Heart left ventricle (tissue), 16 donors: Measurements from ENCODE around the gene KCNIP3. TPM values are rescaled to one million over a fixed set of nuclear protein-coding genes. Genes with fewer than 3 reads are reported as not detected.

ENCODE experiments used
- ATAC-seq, 4 donors: fragments of 200-7000 bp; cut with Tn5 transposase; one replicate each; pipeline ENCODE4 v1.9.1; 2020 to 2022; ENCODE audit warnings: moderate library complexity in 4 of 4, mild to moderate bottlenecking in 3 of 4, moderate number of reproducible peaks in 1 of 4
- DNase-seq, 5 donors: peaks; one replicate each; pipeline ENCODE4 v3.0.0-alpha.2; 2020
- H3K27ac ChIP-seq, 12 donors: fragments of 200-600 bp; sonication (generic) in 4 of 12; one replicate each; pipeline versions ENCODE4 v1.5.0 to v1.8.0; 2016 to 2022; ENCODE audit warnings: mild to moderate bottlenecking in 2 of 12
- H3K27me3 ChIP-seq, 9 donors: fragments of 200-600 bp; sonication (generic) in 2 of 9; one replicate each; pipeline versions ENCODE4 v1.5.1 to v1.8.0; 2016 to 2022; ENCODE audit warnings: mild to moderate bottlenecking in 3 of 9
- H3K36me3 ChIP-seq, 9 donors: fragments of 200-600 bp; sonication (generic) in 2 of 9; one replicate each; pipeline versions ENCODE4 v1.5.0 to v1.8.0; 2018 to 2022; ENCODE audit warnings: mild to moderate bottlenecking in 2 of 9
- H3K4me1 ChIP-seq, 12 donors: fragments of 200-600 bp; sonication (generic) in 4 of 12; one replicate each; pipeline versions ENCODE4 v1.5.0 to v1.8.0; 2016 to 2022; ENCODE audit warnings: mild to moderate bottlenecking in 3 of 12
- H3K4me3 ChIP-seq, 12 donors: fragments of 200-600 bp; sonication (generic) in 4 of 12; one replicate each; pipeline versions ENCODE4 v1.5.0 to v1.8.0; 2017 to 2022; ENCODE audit warnings: mild to moderate bottlenecking in 9 of 12, moderate library complexity in 4 of 12
- H3K9me3 ChIP-seq, 12 donors: fragments of 200-600 bp; sonication (generic) in 4 of 12; one replicate each; pipeline versions ENCODE4 v1.5.0 to v1.8.0; 2016 to 2022; ENCODE audit warnings: mild to moderate bottlenecking in 1 of 12
- POLR2A ChIP-seq, 2 donors: fragments of 450-650 bp; IDR thresholded peaks; one replicate each; pipeline ENCODE4 v1.6.1; 2017; ENCODE audit warnings: antibody characterized with exemption in 2 of 2, mild to moderate bottlenecking in 2 of 2, moderate library complexity in 2 of 2
- WGBS, 4 donors: extraction: QIAGEN DNeasy Blood & Tissue Kit in 2 of 4; methylation state at CpG; one replicate each; pipeline versions ENCODE4 v1.1.5 to v1.1.7; 2013 to 2018; 5-methylcytosine and 5-hydroxymethylcytosine counted together
- intact Hi-C, 10 donors: fragments of 100-400 bp; cut with DNase I; formaldehyde crosslinking; loops; one replicate each; pipeline versions ENCODE4 v1.11.1 to v1.14.2; 2022
- polyA plus RNA-seq, 2 donors: library from polyadenylated mRNA; stranded (reverse); fragments of 200-250 nt; gene quantifications; one replicate each; pipeline ENCODE4 v1.2.3, GENCODE V29; 2013
- total RNA-seq, 9 donors: library from RNA; depleted of rRNA in 2 of 9; stranded (reverse); fragments of >200 nt in 2 of 9; fragmentation: NEBNext Ultra II Directional in 3 of 9; extraction: Animal tissue kit (Norgen Biotek cat#: 25700) in 3 of 9; gene quantifications; one replicate each; pipeline versions ENCODE4 v1.1.0 to v1.2.4, GENCODE V29; 2016 to 2023
- TF ChIP-seq, protein P1 (sequence below), 12 donors: fragments of 200-600 bp; sonication (generic) in 4 of 12; IDR thresholded peaks; one replicate each; pipeline versions ENCODE4 v1.5.0 to v1.8.0; 2018 to 2022; ENCODE audit warnings: antibody characterized with exemption in 12 of 12, mild to moderate bottlenecking in 5 of 12
- donor health status: ischemic (EF 13 %, LVEDD 7.1; RV severe dilation, severe dysfunction).
- donor health status: healthy with polysubstance abuse.
- donor health status: DM: no; HTN: yes; CAD: no.
- donor health status: DM: no; HTN: no; CAD: no.
- donor health status: ischemic (EF 25% LVEDD 6.9; RV normal size, moderate dysfunction).
- donor health status: ischemic (EF 25% LVEDD 5.7; RV mildly dilated, moderate dysfunction).
- donor health status: healthy.
- donor health status: DM: yes; HTN: yes; CAD: no.
- donor health status: ischemic (EF 35%, LVEDD 5.7; RV mildly dilated, moderate dysfunction).
- donor health status: nonischemic (EF 11% LVEDD 7.7; RV severe dilation, severe dysfunction).
- donor health status: DM: yes; HTN: yes; CAD: no.
- donor health status: PGD.
- donor health status: ischemic (EF 29% LVEDD 5.4; RV normal size, mild dysfunction).
- donor health status: nonischemic (EF 23%, LVEDD 6.1; RV moderate dilation, normal function).

Gene KCNIP3
- total and polyA plus RNA-seq, 11 donors, result 2.7 to 8.3 (median 4.0) TPM

DNA sequence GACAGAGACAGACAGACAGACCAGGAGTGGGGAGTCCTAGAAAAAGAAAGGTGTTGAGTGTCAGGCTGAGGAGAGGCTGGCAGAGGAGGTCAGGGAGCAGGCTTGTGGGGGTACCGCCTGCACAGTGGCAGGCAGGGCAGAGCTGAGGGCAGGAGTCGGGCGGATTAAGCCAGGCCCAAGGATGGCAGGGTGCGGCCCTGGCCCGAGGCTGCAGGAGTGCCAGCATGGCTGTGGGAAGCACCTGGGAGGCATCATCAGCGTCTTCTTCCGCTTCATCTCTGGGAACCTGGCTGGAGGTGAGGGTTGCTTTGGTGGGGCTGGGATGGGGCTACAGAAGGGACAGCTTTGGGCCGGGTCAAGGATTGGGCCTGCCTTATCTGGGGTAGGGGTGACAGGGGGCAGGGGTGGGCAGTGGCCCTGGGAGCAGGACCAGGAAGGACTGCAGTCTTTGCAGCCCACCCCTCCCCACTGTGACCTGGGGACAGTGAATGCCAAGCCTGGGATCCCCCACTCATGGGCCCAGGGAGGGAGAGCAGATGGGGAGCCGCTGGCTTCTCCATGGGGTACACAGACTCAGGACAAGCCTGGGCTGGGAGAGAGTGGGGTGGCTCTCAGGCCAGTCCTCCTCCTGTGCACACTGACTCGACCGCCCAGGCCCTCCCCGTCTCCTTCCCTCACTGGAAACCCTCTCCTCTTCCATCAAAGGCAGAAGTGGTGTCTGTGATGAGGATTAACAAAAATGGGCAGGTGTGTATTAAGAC is 20.7 kb downstream of the KCNIP3 start:
- WGBS, 4 donors, result 84 to 92% (median 89%) methylated on average over 8 to 12 of the region's 12 CpGs
- intact Hi-C loops, result loop anchor here in 6 of 10 donors (5.0 to 10.0 kb wide), 4 partner anchors 83 to 126 kb away; no protein-coding TSS in a partner anchor
- Histone ChIP-seq H3K4me1 (no peaks in the 10 kb centered on the region), H3K27me3 (no peaks in the 10 kb centered on the region), H3K9me3 (no peaks in the 10 kb centered on the region), H3K4me3 (no peak overlapping the region), H3K27ac (no peak overlapping the region), H3K36me3 (no peaks in the 10 kb centered on the region)
- TF ChIP-seq, protein P1, sequence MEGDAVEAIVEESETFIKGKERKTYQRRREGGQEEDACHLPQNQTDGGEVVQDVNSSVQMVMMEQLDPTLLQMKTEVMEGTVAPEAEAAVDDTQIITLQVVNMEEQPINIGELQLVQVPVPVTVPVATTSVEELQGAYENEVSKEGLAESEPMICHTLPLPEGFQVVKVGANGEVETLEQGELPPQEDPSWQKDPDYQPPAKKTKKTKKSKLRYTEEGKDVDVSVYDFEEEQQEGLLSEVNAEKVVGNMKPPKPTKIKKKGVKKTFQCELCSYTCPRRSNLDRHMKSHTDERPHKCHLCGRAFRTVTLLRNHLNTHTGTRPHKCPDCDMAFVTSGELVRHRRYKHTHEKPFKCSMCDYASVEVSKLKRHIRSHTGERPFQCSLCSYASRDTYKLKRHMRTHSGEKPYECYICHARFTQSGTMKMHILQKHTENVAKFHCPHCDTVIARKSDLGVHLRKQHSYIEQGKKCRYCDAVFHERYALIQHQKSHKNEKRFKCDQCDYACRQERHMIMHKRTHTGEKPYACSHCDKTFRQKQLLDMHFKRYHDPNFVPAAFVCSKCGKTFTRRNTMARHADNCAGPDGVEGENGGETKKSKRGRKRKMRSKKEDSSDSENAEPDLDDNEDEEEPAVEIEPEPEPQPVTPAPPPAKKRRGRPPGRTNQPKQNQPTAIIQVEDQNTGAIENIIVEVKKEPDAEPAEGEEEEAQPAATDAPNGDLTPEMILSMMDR (IDR thresholded peaks at IDR 0.05), result no peak
- TF ChIP-seq POLR2A (IDR thresholded peaks at IDR 0.05), result no peak
- ATAC-seq (no peak), DNase-seq (peak in 1 of 5 donors; percentile 19)

DNA sequence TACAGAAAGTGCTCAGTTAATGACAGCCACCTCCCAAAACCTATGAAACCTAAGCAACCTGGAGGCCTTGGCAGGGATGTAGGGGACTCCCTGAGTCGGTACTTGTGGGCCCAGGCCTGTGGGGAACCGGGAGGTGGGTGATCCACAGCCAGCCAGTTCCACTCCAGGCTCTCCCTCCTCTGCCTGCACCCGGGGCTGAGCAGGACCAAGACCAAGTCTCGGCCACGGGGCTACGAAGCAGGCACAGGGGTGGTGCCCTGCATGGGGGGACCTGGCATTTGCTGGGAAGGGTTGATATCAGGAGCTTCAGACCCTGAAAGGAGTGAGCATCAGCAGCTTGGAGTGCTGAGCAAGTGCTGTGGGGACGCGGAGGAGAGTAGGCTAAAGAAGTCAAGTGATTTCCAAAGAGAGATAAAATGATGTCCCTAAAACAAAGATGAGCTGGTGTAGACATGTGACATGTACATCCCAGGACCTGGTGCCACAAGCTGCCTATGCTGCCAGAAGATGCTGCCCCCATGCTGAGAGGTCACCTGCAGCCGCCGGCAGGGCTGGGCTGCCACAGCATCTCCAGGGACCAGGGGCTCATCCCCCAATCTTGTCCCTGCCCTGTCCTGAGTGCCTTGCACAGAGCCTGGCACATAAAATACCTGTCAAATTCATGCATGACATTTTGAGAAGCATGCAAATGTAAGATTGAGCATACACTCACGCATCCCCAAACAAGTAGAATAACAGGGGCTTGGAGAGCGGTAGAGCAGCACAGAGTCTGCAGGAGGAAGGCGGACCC is 21.5 kb downstream of the KCNIP3 start:
- no peaks in the 10 kb centered on the region for H3K27me3 ChIP-seq
- no peaks in the 10 kb centered on the region for H3K4me1 ChIP-seq
- no peak overlapping the region for H3K4me3 ChIP-seq
- H3K36me3 ChIP-seq, result no peaks in the 10 kb centered on the region
- WGBS, 4 donors, result 75 to 90% (median 81%) methylated on average over 13 of the region's 13 CpGs
- DNase-seq (peak in 1 of 5 donors; percentile 44), ATAC-seq (no peak)
- intact Hi-C loops, result loop anchor here in 6 of 10 donors (5.0 to 10.0 kb wide), 4 partner anchors 84 to 126 kb away; no protein-coding TSS in a partner anchor
- TF ChIP-seq, protein P1 (IDR thresholded peaks at IDR 0.05), result no peak
- TF ChIP-seq POLR2A (IDR thresholded peaks at IDR 0.05), result no peak
- no peaks in the 10 kb centered on the region for H3K9me3 ChIP-seq
- H3K27ac ChIP-seq, result no peak overlapping the region

DNA sequence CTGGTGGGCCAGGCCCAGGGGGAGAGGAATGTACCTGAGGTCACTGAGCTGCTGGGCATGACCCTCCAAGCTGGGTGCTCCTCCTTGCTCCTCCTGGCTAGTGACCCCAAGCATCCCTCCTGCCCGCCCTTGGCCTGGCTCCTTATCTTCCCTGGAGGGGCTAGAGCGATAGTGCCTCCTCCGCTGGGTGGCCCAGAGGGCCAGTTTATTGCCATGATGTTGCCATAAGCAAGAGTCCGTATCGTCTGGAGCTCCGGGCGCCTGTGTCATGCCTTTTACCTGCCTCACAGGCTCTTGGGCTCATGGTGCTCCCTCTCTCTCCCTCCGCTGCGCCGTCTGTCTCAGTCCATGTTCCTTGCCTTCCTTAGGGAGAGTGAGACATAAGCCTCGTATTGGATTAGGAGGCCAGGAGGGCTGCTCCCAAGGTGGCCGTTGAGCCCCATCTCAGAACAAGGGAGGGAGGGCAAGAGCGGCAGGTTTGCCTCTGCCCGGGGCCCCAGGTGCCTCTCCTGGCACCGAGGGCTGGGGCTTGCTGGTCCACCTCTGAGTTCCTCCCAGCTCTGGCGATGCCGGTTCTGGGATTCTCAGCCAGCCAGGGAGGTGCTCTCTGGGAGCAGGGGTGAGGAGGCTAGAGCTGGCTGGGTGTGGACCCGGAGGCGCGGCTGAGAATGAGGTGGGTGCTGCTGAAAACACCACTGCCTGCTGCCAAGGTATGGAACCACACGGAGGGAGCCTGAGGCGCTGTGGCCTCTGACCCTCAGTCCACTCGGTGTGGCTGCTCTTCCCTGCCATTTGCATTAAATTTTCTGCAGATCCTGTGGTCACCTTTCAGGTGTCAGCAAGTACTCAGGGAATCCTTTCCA is 22.6 kb downstream of the KCNIP3 start:
- intact Hi-C loops, result loop anchor here in 6 of 10 donors (5.0 to 10.0 kb wide), 4 partner anchors 85 to 127 kb away; no protein-coding TSS in a partner anchor
- 78 to 87% (median 82%) methylated on average over 18 to 23 of the region's 23 CpGs for WGBS, 4 donors
- Histone ChIP-seq H3K4me1 (no peaks in the 10 kb centered on the region), H3K4me3 (no peak overlapping the region), H3K9me3 (no peaks in the 10 kb centered on the region), H3K27me3 (no peaks in the 10 kb centered on the region), H3K27ac (no peak overlapping the region), H3K36me3 (no peaks in the 10 kb centered on the region)
- TF ChIP-seq, protein P1 (IDR thresholded peaks at IDR 0.05), result no peak
- TF ChIP-seq POLR2A (IDR thresholded peaks at IDR 0.05), result no peak
- ATAC-seq (no peak), DNase-seq (peak in 1 of 5 donors; percentile 37)
